Measurements from ENCODE around the gene VSX1.

The VSX1 gene

DNA sequence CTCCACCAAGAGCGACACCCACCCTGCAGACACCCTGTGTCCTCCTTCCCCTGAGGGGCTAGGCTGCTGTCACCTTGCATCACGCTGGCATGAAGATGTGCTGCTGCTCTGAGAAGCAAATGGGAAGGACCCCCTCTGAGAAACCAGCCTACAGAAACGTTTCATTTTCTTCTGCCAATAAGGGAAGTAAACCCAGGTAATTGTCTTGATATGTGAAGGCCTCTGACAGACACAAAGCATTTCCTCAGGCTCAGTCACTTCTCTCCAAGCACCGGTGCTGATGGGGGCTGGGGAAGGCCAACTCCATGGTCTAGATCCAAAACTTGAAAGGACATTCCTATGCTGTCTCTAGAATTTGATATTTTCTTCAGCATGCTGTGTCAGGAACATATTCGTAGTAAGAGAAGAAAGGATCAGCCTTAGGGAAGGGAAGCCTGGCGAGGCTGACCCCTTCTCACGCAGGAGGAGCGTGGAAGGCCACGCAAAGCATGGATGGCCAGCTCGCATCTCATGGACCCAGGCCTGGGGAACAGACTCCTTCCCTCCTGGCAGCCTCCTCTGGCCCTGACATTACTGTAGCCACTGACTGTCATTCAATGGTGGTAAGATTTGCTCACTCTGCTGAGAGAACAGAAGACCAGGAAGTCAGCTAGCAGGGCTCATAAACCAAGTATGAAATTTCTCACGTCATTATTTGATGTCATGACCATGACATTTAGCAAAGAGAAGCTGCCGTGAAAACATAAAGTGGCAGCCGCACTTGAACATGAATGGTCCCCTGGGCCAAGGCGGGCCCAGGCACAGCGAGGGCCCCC, 44.4 kb downstream of the VSX1 start:
- Histone ChIP-seq H3K27ac (ENCODE audit: poor library complexity, severe bottlenecking) (no peak overlapping the region), H3K4me1 (ENCODE audit: insufficient read depth, poor library complexity, severe bottlenecking) (no peaks in the 10 kb centered on the region), H3K9me3 (ENCODE audit: severe bottlenecking) (no peaks in the 10 kb centered on the region), H3K27me3 (ENCODE audit: insufficient read depth, poor library complexity, severe bottlenecking) (no peaks in the 10 kb centered on the region), H3K36me3 (ENCODE audit: low read depth) (no peaks in the 10 kb centered on the region), H3K4me3 (ENCODE audit: severe bottlenecking) (no peak overlapping the region)
- ATAC-seq (ENCODE audit: low read depth), result no peak
- no peak for DNase-seq (ENCODE audit: low spot score)
- TF ChIP-seq, protein P1, sequence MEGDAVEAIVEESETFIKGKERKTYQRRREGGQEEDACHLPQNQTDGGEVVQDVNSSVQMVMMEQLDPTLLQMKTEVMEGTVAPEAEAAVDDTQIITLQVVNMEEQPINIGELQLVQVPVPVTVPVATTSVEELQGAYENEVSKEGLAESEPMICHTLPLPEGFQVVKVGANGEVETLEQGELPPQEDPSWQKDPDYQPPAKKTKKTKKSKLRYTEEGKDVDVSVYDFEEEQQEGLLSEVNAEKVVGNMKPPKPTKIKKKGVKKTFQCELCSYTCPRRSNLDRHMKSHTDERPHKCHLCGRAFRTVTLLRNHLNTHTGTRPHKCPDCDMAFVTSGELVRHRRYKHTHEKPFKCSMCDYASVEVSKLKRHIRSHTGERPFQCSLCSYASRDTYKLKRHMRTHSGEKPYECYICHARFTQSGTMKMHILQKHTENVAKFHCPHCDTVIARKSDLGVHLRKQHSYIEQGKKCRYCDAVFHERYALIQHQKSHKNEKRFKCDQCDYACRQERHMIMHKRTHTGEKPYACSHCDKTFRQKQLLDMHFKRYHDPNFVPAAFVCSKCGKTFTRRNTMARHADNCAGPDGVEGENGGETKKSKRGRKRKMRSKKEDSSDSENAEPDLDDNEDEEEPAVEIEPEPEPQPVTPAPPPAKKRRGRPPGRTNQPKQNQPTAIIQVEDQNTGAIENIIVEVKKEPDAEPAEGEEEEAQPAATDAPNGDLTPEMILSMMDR (IDR thresholded peaks at IDR 0.05; ENCODE audit: poor library complexity, severe bottlenecking), result no peak

DNA sequence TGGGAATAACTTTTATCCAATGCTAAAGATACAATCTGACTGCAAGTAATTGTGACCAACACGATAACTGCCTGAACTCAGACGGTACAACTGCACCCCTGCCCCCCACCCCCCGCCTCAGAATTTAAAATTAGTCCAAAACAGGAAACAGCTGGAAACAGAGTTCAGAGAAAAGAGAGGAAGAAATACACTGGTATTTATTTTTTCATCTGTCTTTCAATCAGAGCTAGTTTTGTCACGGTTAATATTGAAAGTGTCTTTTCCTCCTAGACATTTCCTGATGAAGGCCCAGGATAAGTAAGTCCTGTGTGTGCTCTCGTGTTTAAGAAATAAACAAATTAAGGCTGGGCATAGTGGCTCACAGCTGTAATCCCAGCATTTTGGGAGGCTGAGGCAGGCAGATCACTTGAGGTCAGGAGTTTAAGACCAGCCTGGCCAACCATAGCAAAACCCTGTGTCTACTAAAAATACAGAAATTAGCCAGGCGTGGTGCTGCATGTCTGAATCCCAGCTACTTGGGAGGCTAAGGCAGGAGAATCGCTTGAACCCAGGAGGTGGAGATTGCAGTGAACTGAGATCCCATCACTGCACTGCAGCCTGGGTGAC, 45.5 kb downstream of the VSX1 start:
- TF ChIP-seq, protein P1 (IDR thresholded peaks at IDR 0.05; ENCODE audit: poor library complexity, severe bottlenecking), result no peak
- Histone ChIP-seq H3K27ac (ENCODE audit: poor library complexity, severe bottlenecking) (no peak overlapping the region), H3K27me3 (ENCODE audit: insufficient read depth, poor library complexity, severe bottlenecking) (no peaks in the 10 kb centered on the region), H3K36me3 (ENCODE audit: low read depth) (no peaks in the 10 kb centered on the region), H3K4me1 (ENCODE audit: insufficient read depth, poor library complexity, severe bottlenecking) (no peaks in the 10 kb centered on the region), H3K9me3 (ENCODE audit: severe bottlenecking) (no peaks in the 10 kb centered on the region), H3K4me3 (ENCODE audit: severe bottlenecking) (no peak overlapping the region)
- ATAC-seq (ENCODE audit: low read depth) (no peak), DNase-seq (ENCODE audit: low spot score) (no peak)

DNA sequence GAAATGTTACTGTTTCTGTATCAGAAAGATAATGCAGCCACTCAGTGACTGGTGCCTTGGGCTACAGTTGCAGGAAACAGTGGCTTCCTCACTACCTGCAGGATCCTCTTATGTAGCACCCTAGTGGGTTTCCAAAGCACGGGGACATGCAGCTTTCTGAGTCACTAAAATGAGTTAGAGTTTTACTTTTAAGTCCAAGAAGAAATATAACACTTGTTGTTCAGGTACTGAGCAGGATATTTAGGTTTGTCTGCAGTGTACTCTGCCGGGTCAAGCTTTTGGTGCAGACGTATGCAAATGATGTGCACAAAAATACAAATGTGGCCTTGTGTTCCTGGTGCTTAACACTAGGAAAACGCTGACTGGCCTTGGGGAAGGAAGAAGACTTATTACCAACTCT, 46.0 kb downstream of the VSX1 start:
- H3K4me3 ChIP-seq (ENCODE audit: severe bottlenecking), result no peak overlapping the region
- no peaks in the 10 kb centered on the region for H3K27me3 ChIP-seq (ENCODE audit: insufficient read depth, poor library complexity, severe bottlenecking)

DNA sequence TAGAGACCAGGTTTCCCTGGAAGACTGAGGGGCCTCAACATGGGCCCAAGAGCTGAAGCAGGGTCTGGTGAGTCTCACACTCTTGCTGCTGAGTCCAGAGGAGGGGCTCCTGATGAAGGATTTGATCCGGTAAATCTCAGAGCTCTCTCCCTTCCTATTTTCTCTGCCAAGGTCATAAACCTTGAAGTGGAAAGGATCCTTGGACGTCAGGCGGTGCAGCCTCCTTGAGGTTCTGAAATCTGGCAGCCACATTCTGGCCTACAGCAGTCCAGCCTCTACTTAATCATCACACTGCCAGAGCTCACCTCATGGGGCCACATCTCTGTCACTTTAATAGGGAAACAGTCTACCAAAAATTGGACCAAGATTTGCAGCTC, 48.0 kb downstream of the VSX1 start:
- H3K9me3 ChIP-seq (ENCODE audit: severe bottlenecking), result no peaks in the 10 kb centered on the region
- H3K4me3 ChIP-seq (ENCODE audit: severe bottlenecking), result no peak overlapping the region
- TF ChIP-seq, protein P1 (IDR thresholded peaks at IDR 0.05; ENCODE audit: poor library complexity, severe bottlenecking), result no peak
- no peaks in the 10 kb centered on the region for H3K27me3 ChIP-seq (ENCODE audit: insufficient read depth, poor library complexity, severe bottlenecking)
- H3K4me1 ChIP-seq (ENCODE audit: insufficient read depth, poor library complexity, severe bottlenecking), result no peaks in the 10 kb centered on the region
- DNase-seq (ENCODE audit: low spot score) (no peak), ATAC-seq (ENCODE audit: low read depth) (no peak)
- no peaks in the 10 kb centered on the region for H3K36me3 ChIP-seq (ENCODE audit: low read depth)
- no peak overlapping the region for H3K27ac ChIP-seq (ENCODE audit: poor library complexity, severe bottlenecking)

More for the DNA sequence above, 46.0 kb downstream of the VSX1 start:
- no peaks in the 10 kb centered on the region for H3K9me3 ChIP-seq (ENCODE audit: severe bottlenecking)
- H3K4me1 ChIP-seq (ENCODE audit: insufficient read depth, poor library complexity, severe bottlenecking), result no peaks in the 10 kb centered on the region
- no peak for ATAC-seq (ENCODE audit: low read depth)
- no peaks in the 10 kb centered on the region for H3K36me3 ChIP-seq (ENCODE audit: low read depth)
- TF ChIP-seq, protein P1 (IDR thresholded peaks at IDR 0.05; ENCODE audit: poor library complexity, severe bottlenecking), result no peak
- H3K27ac ChIP-seq (ENCODE audit: poor library complexity, severe bottlenecking), result no peak overlapping the region
- no peak for DNase-seq (ENCODE audit: low spot score)
